ENCODE results near the gene NOCT.
"Not testable (repeated sequence)": the region's sequence is repeated elsewhere in the genome, so short reads cannot be mapped to it uniquely, and the experiment has no call there.

Gene NOCT

DNA sequence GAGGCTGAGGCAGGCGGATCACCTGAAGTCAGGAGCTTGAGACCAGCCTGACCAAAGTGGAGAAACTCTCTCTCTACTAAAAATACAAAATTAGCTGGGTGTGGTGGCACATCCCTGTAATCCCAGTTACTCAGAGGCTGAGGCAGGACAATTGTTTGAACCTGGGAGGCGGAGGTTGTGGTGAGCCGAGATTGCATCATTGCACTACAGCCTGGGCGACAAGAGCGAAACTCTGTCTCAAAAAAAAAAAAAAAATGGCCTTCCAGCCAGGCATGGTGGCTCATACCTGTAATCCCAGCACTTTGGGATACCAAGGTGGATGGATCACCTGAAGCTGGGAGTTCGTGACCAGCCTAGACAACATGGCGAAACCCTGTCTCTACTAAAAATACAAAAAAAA is 7.3 kb upstream of the NOCT start:
- 90 to 91% methylated on average over 7 of the region's 7 CpGs for WGBS, 2 experiments
- not testable (repeated sequence) for H3K9me3 ChIP-seq (ENCODE audit: control insufficient read depth, low read length); H3K4me1 ChIP-seq (ENCODE audit: control insufficient read depth, insufficient read depth, low read length); H3K27ac ChIP-seq (ENCODE audit: insufficient read depth, low read depth, low read length, poor library complexity, severe bottlenecking); H3K4me3 ChIP-seq (ENCODE audit: insufficient read depth, low read depth, low read length); H3K27me3 ChIP-seq (ENCODE audit: control insufficient read depth, insufficient read depth, low read length, poor library complexity, severe bottlenecking); H3K36me3 ChIP-seq (ENCODE audit: control insufficient read depth, insufficient read depth, low read length)

DNA sequence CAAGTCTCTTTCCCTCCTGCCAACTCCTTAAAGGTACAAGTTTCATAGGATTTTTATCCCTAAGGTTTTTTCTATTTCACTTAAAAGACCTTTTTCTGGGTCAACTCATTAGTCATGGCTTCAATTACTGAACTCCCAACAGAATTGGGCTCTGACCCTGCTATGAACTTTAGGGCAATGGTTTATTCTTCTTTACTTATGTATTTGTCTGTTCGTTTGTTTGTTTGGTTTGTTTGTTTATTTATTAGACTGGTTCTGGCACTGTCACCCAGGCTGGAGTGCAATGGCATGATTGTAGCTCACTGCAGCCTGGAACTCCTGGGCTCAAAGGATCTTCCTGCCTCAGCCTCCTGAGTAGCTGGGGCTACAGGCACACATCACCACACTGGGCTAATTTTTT is 5.9 kb upstream of the NOCT start:
- H3K27me3 ChIP-seq (ENCODE audit: control insufficient read depth, insufficient read depth, low read length, poor library complexity, severe bottlenecking) = peaks cover 3% of the 10 kb centered on the region
- H3K9me3 ChIP-seq (ENCODE audit: control insufficient read depth, low read length) = no peaks in the 10 kb centered on the region
- H3K4me1 ChIP-seq (ENCODE audit: control insufficient read depth, insufficient read depth, low read length) = peaks cover 1% of the 10 kb centered on the region
- WGBS, 2 experiments = 89 to 93% methylated on average over 1 of the region's 1 CpG
- H3K4me3 ChIP-seq (ENCODE audit: insufficient read depth, low read depth, low read length) = no peak overlapping the region
- no peak overlapping the region for H3K27ac ChIP-seq (ENCODE audit: insufficient read depth, low read depth, low read length, poor library complexity, severe bottlenecking)
- no peaks in the 10 kb centered on the region for H3K36me3 ChIP-seq (ENCODE audit: control insufficient read depth, insufficient read depth, low read length)

DNA sequence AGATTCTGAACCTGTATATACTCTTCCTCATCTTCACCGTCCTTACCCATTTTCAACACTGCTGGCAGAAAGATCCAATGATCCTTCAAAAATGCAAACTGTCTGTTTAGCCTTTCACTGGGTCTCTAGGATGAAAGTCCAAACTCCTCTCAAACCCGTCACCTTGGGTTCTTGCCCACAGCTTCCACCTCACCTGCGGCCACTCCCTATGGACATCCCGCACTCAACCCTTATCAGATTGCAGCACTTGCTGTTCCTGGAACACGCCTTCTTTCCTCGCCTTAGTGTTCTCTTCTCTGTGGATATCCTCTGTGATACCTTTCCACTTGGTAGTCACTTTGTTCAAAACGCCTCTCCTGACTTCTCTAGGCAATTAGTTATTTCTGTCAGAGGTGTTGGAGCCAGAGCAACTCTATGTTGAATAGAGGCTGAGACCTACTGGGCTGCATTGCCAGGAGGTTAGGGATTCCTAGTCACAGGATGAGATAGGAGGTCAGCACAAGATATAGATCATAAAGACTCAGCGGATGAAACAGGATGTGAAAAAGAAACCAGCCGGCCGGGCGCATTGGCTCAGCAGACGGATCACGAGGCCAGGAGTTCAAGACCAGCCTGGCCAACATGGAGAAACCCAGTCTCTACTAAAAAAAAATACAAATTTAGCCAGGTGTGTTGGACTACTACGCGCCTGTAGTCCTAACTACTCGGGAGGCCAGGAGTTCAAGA is 4.2 kb upstream of the NOCT start:
- no peaks in the 10 kb centered on the region for H3K36me3 ChIP-seq (ENCODE audit: control insufficient read depth, insufficient read depth, low read length)
- no peak overlapping the region for H3K27ac ChIP-seq (ENCODE audit: insufficient read depth, low read depth, low read length, poor library complexity, severe bottlenecking)
- H3K9me3 ChIP-seq (ENCODE audit: control insufficient read depth, low read length) = no peaks in the 10 kb centered on the region
- peaks cover 3% of the 10 kb centered on the region for H3K27me3 ChIP-seq (ENCODE audit: control insufficient read depth, insufficient read depth, low read length, poor library complexity, severe bottlenecking)
- 87 to 90% methylated on average over 16 of the region's 16 CpGs for WGBS, 2 experiments
- no peak overlapping the region for H3K4me3 ChIP-seq (ENCODE audit: insufficient read depth, low read depth, low read length)
- peaks cover 5% of the 10 kb centered on the region for H3K4me1 ChIP-seq (ENCODE audit: control insufficient read depth, insufficient read depth, low read length)

DNA sequence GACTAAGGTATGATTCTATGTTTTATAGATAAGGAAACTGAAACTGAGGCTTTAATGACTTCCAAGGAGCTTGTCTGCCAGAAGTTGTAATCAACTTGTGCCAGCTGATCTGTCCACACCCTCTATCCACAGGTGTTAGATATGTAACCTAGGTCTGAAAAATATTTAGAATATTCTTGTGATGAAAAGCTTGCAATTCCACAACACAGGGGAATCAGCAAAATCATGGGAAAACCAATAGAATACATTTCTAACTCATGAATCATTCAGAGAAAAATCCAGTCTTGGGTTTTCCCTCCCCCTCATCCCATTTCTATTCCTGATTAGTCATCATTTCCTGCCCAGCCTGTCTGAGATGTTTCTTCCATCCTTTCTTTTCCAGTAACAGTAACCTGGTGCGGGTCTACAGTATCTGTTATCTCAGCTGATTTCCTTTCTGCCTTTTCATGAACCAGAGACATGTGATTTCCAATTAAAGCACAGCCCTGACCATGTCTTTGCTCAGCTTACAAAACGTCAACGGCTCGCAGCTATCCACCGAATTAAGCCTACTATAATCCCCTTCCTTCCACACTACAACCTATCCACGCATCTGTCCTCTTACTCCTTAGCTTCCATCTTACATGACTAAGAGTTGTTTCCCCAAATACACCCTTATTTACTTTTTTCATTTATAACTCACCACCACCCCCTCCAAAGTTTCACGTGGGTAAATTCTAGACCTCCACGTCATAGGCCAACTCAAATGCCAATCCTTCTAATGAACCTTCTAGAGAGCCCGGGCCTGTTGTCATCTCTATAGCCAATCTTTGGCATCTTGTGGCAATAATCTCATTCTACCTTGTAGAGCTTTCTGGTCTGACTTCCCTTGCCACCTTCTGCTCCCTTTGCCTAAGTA is 961 bp upstream of the NOCT start:
- no peaks in the 10 kb centered on the region for H3K36me3 ChIP-seq (ENCODE audit: control insufficient read depth, insufficient read depth, low read length)
- H3K27ac ChIP-seq (ENCODE audit: insufficient read depth, low read depth, low read length, poor library complexity, severe bottlenecking) = no peak overlapping the region
- H3K4me3 ChIP-seq (ENCODE audit: insufficient read depth, low read depth, low read length) = peak overlapping the region; percentile 66
- 40 to 43% methylated on average over 9 of the region's 9 CpGs for WGBS, 2 experiments
- H3K27me3 ChIP-seq (ENCODE audit: control insufficient read depth, insufficient read depth, low read length, poor library complexity, severe bottlenecking) = peaks cover 3% of the 10 kb centered on the region
- H3K9me3 ChIP-seq (ENCODE audit: control insufficient read depth, low read length) = no peaks in the 10 kb centered on the region
- H3K4me1 ChIP-seq (ENCODE audit: control insufficient read depth, insufficient read depth, low read length) = peaks cover 5% of the 10 kb centered on the region

DNA sequence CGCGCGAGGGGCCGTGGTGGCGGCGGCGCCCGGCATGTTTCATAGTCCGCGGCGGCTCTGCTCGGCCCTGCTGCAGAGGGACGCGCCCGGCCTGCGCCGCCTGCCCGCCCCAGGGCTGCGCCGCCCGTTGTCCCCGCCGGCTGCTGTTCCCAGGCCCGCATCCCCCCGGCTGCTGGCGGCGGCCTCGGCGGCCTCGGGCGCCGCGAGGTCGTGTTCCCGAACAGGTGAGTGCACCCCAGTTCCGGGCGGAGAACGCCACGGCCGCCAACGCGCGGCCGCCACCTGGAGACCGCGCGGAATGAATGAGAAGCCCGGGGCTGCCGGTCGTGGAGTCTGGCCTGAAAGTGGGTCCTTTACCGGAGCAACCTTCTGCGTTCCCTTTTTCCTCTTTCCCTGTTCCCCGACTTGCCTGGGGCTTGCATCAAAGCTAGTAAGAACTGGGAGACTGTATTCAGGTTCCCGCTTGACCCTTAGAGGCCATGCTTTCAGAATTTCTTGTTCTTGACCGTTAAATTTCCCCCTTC is 429 bp downstream of the NOCT start:
- Histone ChIP-seq H3K27me3 (ENCODE audit: control insufficient read depth, insufficient read depth, low read length, poor library complexity, severe bottlenecking) (peaks cover 3% of the 10 kb centered on the region), H3K4me1 (ENCODE audit: control insufficient read depth, insufficient read depth, low read length) (peaks cover 5% of the 10 kb centered on the region), H3K36me3 (ENCODE audit: control insufficient read depth, insufficient read depth, low read length) (no peaks in the 10 kb centered on the region), H3K4me3 (ENCODE audit: insufficient read depth, low read depth, low read length) (peak overlapping the region; percentile 66), H3K9me3 (ENCODE audit: control insufficient read depth, low read length) (no peaks in the 10 kb centered on the region), H3K27ac (ENCODE audit: insufficient read depth, low read depth, low read length, poor library complexity, severe bottlenecking) (peak overlapping the region; percentile 94)
- 0% methylated on average over 55 of the region's 55 CpGs for WGBS, 2 experiments

DNA sequence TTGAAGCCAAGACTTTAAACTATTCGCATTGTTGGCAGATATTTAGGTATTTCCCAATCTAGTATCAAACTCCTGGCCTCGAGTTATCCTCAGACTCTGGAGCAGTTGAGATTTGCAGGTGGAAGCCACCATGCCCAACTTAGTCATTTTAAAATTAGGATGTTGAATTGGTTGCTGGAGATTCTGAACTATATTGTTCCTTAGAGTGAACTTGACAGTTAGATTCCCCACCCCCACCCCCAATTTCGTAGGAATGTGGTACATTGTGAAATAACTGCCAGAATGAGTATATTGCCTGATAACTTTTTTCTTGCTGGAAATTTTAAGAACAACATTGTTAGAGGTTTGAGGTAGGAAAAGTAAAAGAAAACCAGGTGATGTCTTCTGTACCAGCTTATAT is 2.3 kb downstream of the NOCT start:
- Histone ChIP-seq H3K27me3 (ENCODE audit: control insufficient read depth, insufficient read depth, low read length, poor library complexity, severe bottlenecking) (peaks cover 3% of the 10 kb centered on the region), H3K4me3 (ENCODE audit: insufficient read depth, low read depth, low read length) (no peak overlapping the region), H3K9me3 (ENCODE audit: control insufficient read depth, low read length) (no peaks in the 10 kb centered on the region), H3K4me1 (ENCODE audit: control insufficient read depth, insufficient read depth, low read length) (peaks cover 5% of the 10 kb centered on the region), H3K27ac (ENCODE audit: insufficient read depth, low read depth, low read length, poor library complexity, severe bottlenecking) (no peak overlapping the region), H3K36me3 (ENCODE audit: control insufficient read depth, insufficient read depth, low read length) (no peaks in the 10 kb centered on the region)
- 77 to 79% methylated on average over 2 to 3 of the region's 3 CpGs for WGBS, 2 experiments

DNA sequence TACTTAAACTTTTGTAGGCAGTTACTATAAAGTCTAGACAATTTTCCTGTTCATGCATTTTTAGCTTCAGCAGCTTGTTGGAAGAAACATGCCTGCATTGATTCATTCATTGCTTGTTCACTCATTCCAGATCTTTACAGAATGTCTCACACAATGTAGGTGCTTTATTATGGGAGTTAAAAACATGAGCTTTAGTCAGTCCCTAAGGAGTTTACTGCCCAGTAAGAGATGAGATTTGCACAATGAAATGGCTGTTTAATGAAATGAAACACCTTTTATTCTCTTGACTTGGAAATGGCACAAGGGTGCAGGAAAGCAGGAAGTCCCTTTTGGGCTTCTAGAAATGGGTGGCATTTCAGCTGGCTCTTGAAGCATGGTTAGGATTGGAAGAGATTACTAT is 2.9 kb downstream of the NOCT start:
- Histone ChIP-seq H3K4me3 (ENCODE audit: insufficient read depth, low read depth, low read length) (no peak overlapping the region), H3K27ac (ENCODE audit: insufficient read depth, low read depth, low read length, poor library complexity, severe bottlenecking) (no peak overlapping the region), H3K4me1 (ENCODE audit: control insufficient read depth, insufficient read depth, low read length) (peaks cover 5% of the 10 kb centered on the region), H3K9me3 (ENCODE audit: control insufficient read depth, low read length) (no peaks in the 10 kb centered on the region), H3K36me3 (ENCODE audit: control insufficient read depth, insufficient read depth, low read length) (no peaks in the 10 kb centered on the region), H3K27me3 (ENCODE audit: control insufficient read depth, insufficient read depth, low read length, poor library complexity, severe bottlenecking) (peaks cover 3% of the 10 kb centered on the region)

GRCh38 chr4:139018971-139019758 is 3.6 kb downstream of the NOCT start:
- H3K27ac ChIP-seq (ENCODE audit: insufficient read depth, low read depth, low read length, poor library complexity, severe bottlenecking) = no peak overlapping the region

GRCh38 chr4:139020384-139020783 is 4.8 kb downstream of the NOCT start:
- H3K27me3 ChIP-seq (ENCODE audit: control insufficient read depth, insufficient read depth, low read length, poor library complexity, severe bottlenecking) = no peaks in the 10 kb centered on the region
- H3K27ac ChIP-seq (ENCODE audit: insufficient read depth, low read depth, low read length, poor library complexity, severe bottlenecking) = no peak overlapping the region
- H3K9me3 ChIP-seq (ENCODE audit: control insufficient read depth, low read length) = no peaks in the 10 kb centered on the region
- H3K36me3 ChIP-seq (ENCODE audit: control insufficient read depth, insufficient read depth, low read length) = no peaks in the 10 kb centered on the region
- no peaks in the 10 kb centered on the region for H3K4me1 ChIP-seq (ENCODE audit: control insufficient read depth, insufficient read depth, low read length)
- H3K4me3 ChIP-seq (ENCODE audit: insufficient read depth, low read depth, low read length) = no peak overlapping the region
- 13 to 14% methylated on average over 4 of the region's 4 CpGs for WGBS, 2 experiments

More at GRCh38 chr4:139018971-139019758, 3.6 kb downstream of the NOCT start:
- Histone ChIP-seq H3K27me3 (ENCODE audit: control insufficient read depth, insufficient read depth, low read length, poor library complexity, severe bottlenecking) (no peaks in the 10 kb centered on the region), H3K4me3 (ENCODE audit: insufficient read depth, low read depth, low read length) (no peak overlapping the region), H3K36me3 (ENCODE audit: control insufficient read depth, insufficient read depth, low read length) (no peaks in the 10 kb centered on the region), H3K4me1 (ENCODE audit: control insufficient read depth, insufficient read depth, low read length) (peaks cover 5% of the 10 kb centered on the region), H3K9me3 (ENCODE audit: control insufficient read depth, low read length) (no peaks in the 10 kb centered on the region)
- WGBS, 2 experiments = 65 to 70% methylated on average over 10 of the region's 10 CpGs

DNA sequence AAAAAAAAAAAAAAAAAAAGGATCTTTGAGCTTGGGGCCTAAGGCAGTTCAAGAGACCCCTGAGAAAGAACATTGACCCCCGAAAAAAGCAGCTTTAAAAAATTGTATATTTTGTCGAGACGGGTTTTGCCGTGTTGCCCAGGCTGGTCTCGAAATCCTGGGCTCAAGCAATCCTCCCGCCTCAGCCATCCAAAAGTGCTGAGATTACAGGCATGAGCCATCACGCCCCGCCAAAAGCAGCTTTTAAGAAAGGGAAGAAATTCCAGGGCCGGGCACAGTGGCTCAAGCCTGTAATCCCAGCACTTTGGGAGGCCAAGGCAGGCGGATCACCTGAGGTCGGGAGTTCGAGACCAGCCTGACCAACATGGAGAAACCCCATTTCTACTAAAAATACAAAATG is 5.5 kb downstream of the NOCT start:
- H3K9me3 ChIP-seq (ENCODE audit: control insufficient read depth, low read length); H3K4me1 ChIP-seq (ENCODE audit: control insufficient read depth, insufficient read depth, low read length); H3K36me3 ChIP-seq (ENCODE audit: control insufficient read depth, insufficient read depth, low read length); H3K27me3 ChIP-seq (ENCODE audit: control insufficient read depth, insufficient read depth, low read length, poor library complexity, severe bottlenecking); H3K4me3 ChIP-seq (ENCODE audit: insufficient read depth, low read depth, low read length); H3K27ac ChIP-seq (ENCODE audit: insufficient read depth, low read depth, low read length, poor library complexity, severe bottlenecking): not testable (repeated sequence)
- 85 to 86% methylated on average over 10 to 12 of the region's 12 CpGs for WGBS, 2 experiments

All from ectodermal cell (in vitro differentiated cells).